ENCODE data around the gene DLG2. TPM values are rescaled to one million over a fixed set of nuclear protein-coding genes. Genes with fewer than 3 reads are reported as not detected.

Gene DLG2
- total RNA-seq, 1 donor from 2014 or later = 2.4 TPM

DNA sequence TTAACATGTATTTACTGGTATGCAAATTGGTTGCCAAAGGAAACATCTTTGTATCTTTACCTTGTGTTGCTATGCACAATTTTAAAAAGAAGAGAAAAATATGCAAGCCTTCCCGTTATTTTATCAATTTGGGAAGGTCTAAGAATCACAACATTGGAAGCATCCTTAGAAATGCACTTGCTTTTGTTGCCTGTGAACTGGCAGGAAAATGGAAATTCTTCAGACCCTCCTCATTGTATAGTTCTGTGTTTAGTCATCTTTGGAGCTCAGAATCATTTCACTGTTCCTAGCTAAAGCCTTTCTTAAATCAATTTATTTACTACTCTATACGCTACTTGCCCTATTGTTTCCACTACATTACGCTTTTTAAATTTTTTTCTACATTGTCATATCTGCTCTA, 574.5 kb downstream of the DLG2 start:
- Mint-ChIP-seq H3K9me3 (ENCODE audit: low read depth) (no peaks in the 10 kb centered on the region), H3K27ac (no peak overlapping the region), H3K4me1 (ENCODE audit: low read depth) (no peaks in the 10 kb centered on the region), H3K27me3 (no peaks in the 10 kb centered on the region), H3K4me3 (ENCODE audit: low read depth) (no peak overlapping the region), H3K36me3 (ENCODE audit: insufficient read depth) (no peaks in the 10 kb centered on the region)
- TF ChIP-seq, protein P1, sequence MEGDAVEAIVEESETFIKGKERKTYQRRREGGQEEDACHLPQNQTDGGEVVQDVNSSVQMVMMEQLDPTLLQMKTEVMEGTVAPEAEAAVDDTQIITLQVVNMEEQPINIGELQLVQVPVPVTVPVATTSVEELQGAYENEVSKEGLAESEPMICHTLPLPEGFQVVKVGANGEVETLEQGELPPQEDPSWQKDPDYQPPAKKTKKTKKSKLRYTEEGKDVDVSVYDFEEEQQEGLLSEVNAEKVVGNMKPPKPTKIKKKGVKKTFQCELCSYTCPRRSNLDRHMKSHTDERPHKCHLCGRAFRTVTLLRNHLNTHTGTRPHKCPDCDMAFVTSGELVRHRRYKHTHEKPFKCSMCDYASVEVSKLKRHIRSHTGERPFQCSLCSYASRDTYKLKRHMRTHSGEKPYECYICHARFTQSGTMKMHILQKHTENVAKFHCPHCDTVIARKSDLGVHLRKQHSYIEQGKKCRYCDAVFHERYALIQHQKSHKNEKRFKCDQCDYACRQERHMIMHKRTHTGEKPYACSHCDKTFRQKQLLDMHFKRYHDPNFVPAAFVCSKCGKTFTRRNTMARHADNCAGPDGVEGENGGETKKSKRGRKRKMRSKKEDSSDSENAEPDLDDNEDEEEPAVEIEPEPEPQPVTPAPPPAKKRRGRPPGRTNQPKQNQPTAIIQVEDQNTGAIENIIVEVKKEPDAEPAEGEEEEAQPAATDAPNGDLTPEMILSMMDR (IDR thresholded peaks at IDR 0.05; ENCODE audit: unreplicated experiment) = no peak
- no peak for DNase-seq (ENCODE audit: low spot score, unreplicated experiment)

DNA sequence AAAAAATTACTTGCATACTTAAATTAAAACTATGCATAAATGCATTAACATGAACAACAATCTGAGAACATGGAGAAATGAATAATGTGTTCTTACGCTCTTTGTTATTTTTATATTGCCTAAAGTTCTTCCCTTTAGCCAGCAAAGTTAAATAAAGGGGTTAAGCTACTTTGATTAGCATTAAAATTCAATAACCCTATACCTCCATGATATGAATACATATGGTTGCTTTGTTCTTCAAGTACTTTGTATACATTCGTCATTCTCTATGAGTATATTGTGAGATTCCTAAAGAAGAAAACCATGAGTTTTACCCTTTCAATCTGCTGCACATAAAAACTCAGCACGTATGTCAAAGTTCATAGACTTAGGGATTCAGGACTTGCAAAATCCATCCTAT, 578.3 kb downstream of the DLG2 start:
- no peak for DNase-seq (ENCODE audit: low spot score, unreplicated experiment)
- Mint-ChIP-seq H3K4me1 (ENCODE audit: low read depth) (no peaks in the 10 kb centered on the region), H3K9me3 (ENCODE audit: low read depth) (no peaks in the 10 kb centered on the region), H3K36me3 (ENCODE audit: insufficient read depth) (no peaks in the 10 kb centered on the region), H3K27me3 (no peaks in the 10 kb centered on the region), H3K4me3 (ENCODE audit: low read depth) (no peak overlapping the region), H3K27ac (no peak overlapping the region)
- TF ChIP-seq, protein P1 (IDR thresholded peaks at IDR 0.05; ENCODE audit: unreplicated experiment) = no peak

DNA sequence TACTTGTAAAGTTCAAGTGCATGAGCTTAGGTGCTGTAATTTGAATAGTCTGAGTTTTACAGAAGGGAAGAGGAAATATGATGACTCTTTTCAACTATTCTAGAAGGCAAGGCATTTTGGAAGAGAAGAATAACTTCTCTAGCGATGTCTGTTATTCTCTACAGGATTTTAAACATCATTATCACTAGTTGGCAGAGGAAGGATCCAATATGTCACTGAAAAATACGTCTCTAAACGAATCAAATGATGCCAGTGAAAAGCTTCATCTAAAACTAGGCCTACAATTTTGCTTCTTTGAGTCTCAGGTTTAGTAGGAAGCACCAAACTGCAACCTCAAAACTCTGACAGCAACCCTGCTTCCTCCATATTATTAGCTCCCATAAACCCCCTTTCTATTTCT, 581.4 kb downstream of the DLG2 start:
- Mint-ChIP-seq H3K27ac (no peak overlapping the region), H3K9me3 (ENCODE audit: low read depth) (no peaks in the 10 kb centered on the region), H3K36me3 (ENCODE audit: insufficient read depth) (no peaks in the 10 kb centered on the region), H3K4me1 (ENCODE audit: low read depth) (peaks cover 17% of the 10 kb centered on the region), H3K27me3 (no peaks in the 10 kb centered on the region), H3K4me3 (ENCODE audit: low read depth) (no peak overlapping the region)
- no peak for DNase-seq (ENCODE audit: low spot score, unreplicated experiment)
- TF ChIP-seq, protein P1 (IDR thresholded peaks at IDR 0.05; ENCODE audit: unreplicated experiment) = no peak

DNA sequence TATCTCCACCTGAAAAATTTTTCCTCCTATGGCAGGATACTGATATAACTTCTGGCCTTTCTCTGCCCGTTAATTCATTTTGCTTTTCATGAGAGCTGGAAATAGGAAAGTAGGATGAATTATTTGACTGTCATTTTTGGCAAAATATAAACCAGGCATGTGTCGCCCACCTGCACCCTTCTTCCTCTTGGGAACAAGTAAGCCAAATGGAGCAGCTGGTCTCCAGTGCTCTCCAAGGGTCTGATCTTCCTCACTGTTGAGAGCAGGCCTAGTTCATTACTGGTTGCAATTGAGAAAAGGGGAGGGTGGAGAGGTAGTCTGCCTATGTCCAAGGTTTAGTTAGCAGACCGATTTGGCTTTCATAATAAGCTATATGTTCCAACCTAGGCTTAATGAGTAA, 582.2 kb downstream of the DLG2 start:
- Mint-ChIP-seq H3K36me3 (ENCODE audit: insufficient read depth) (no peaks in the 10 kb centered on the region), H3K9me3 (ENCODE audit: low read depth) (no peaks in the 10 kb centered on the region), H3K27me3 (no peaks in the 10 kb centered on the region), H3K4me1 (ENCODE audit: low read depth) (peaks cover 22% of the 10 kb centered on the region), H3K27ac (no peak overlapping the region), H3K4me3 (ENCODE audit: low read depth) (no peak overlapping the region)
- no peak for DNase-seq (ENCODE audit: low spot score, unreplicated experiment)
- TF ChIP-seq, protein P1 (IDR thresholded peaks at IDR 0.05; ENCODE audit: unreplicated experiment) = no peak

DNA sequence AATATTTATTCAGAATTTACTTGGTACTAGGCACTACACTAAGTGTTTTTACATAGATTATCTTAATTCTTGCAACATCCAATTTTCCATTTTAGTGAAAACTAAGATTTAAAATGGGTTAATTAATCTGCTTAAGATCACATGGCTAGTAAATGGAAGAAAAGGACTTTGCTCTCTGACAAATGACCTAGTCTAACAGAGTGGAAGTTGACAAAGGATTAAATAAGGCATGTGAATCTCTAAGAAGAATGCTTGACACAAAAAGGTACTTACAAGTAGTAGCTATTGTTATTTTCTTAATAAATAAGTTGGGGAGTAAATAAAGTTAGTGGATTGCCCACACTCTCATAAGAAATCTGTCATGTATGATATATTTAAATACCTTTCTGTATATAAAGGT, 584.8 kb downstream of the DLG2 start:
- no peak for DNase-seq (ENCODE audit: low spot score, unreplicated experiment)
- Mint-ChIP-seq H3K27me3 (no peaks in the 10 kb centered on the region), H3K9me3 (ENCODE audit: low read depth) (no peaks in the 10 kb centered on the region), H3K4me1 (ENCODE audit: low read depth) (peaks cover 27% of the 10 kb centered on the region), H3K27ac (no peak overlapping the region), H3K36me3 (ENCODE audit: insufficient read depth) (no peaks in the 10 kb centered on the region), H3K4me3 (ENCODE audit: low read depth) (no peak overlapping the region)
- TF ChIP-seq, protein P1 (IDR thresholded peaks at IDR 0.05; ENCODE audit: unreplicated experiment) = no peak
